Activated CD4-positive, alpha-beta T cell treated with anti-CD3 and anti-CD28 coated beads, Interleukin-2, amount 50 U/mL, for 24 hours (primary cell): ENCODE measurements around the gene RNF169.
"Not testable (repeated sequence)": the region's sequence is repeated elsewhere in the genome, so short reads cannot be mapped to it uniquely, and the experiment has no call there.

Experiments used
- DNase-seq, 2 donors: peaks; one replicate each; pipeline ENCODE4 v3.0.0-alpha.2; 2020; ENCODE audit warnings: low read depth in 1 of 2, low spot score in 1 of 2

The RNF169 gene

GRCh38 chr11:74766905-74767304 lies 18.3 kb downstream of the RNF169 start:
- DNase-seq = no peak

- DNase-seq = not testable (repeated sequence)
These were observed 19.6 kb downstream of the RNF169 start for GRCh38 chr11:74768172-74768651.

- DNase-seq = no peak
These were observed 20.5 kb downstream of the RNF169 start for GRCh38 chr11:74769055-74769707.

GRCh38 chr11:74770456-74770855 lies 21.8 kb downstream of the RNF169 start:
- DNase-seq = no peak

- no peak for DNase-seq
These were observed 22.5 kb downstream of the RNF169 start for GRCh38 chr11:74771139-74771538.

GRCh38 chr11:74773476-74773875 lies 24.8 kb downstream of the RNF169 start:
- no peak for DNase-seq

- DNase-seq = no peak
These were observed 27.1 kb downstream of the RNF169 start for GRCh38 chr11:74775762-74776161.

- DNase-seq = no peak
These were observed 27.9 kb downstream of the RNF169 start for GRCh38 chr11:74776546-74776945.

GRCh38 chr11:74777038-74777437 lies 28.4 kb downstream of the RNF169 start:
- no peak for DNase-seq

GRCh38 chr11:74777877-74778276 lies 29.2 kb downstream of the RNF169 start:
- no peak for DNase-seq

GRCh38 chr11:74778581-74778980 lies 29.9 kb downstream of the RNF169 start:
- no peak for DNase-seq

- DNase-seq = no peak
These were observed 31.8 kb downstream of the RNF169 start for GRCh38 chr11:74780248-74781005.

- DNase-seq = no peak
These were observed 34.7 kb downstream of the RNF169 start for GRCh38 chr11:74783241-74783871.

GRCh38 chr11:74784234-74784633 lies 35.6 kb downstream of the RNF169 start:
- no peak for DNase-seq

- no peak for DNase-seq
These were observed 36.1 kb downstream of the RNF169 start for GRCh38 chr11:74784726-74785125.

- DNase-seq = no peak
These were observed 37.9 kb downstream of the RNF169 start for GRCh38 chr11:74786574-74786973.

- no peak for DNase-seq
These were observed 42.9 kb downstream of the RNF169 start for GRCh38 chr11:74791333-74792100.

GRCh38 chr11:74806267-74806666 lies 57.6 kb downstream of the RNF169 start:
- no peak for DNase-seq

GRCh38 chr11:74809801-74810200 lies 61.2 kb downstream of the RNF169 start:
- no peak for DNase-seq

- DNase-seq = no peak
These were observed 67.3 kb downstream of the RNF169 start for GRCh38 chr11:74815966-74816365.

GRCh38 chr11:74816664-74817063 lies 68.0 kb downstream of the RNF169 start:
- DNase-seq = no peak
